ENCODE results near the gene AFG1L. TPM values are rescaled to one million over a fixed set of nuclear protein-coding genes. Genes with fewer than 3 reads are reported as not detected.
"Not testable (repeated sequence)": the region's sequence is repeated elsewhere in the genome, so short reads cannot be mapped to it uniquely, and the experiment has no call there.

Gene AFG1L
- total RNA-seq, 4 donors from 2014 or later: 6.7 to 8.6 (median 7.4) TPM

GRCh38 chr6:108294297-108294726, 542 bp upstream of the AFG1L start:
- Histone ChIP-seq H3K27me3 (no peaks in the 10 kb centered on the region), H3K4me1 (peaks cover 4 to 11% of the 10 kb centered on the region in 2 donors), H3K4me3 (replicated peaks in 1 of 3) (peak overlapping the region in 2 of 3 donors; percentile 62 to 84), H3K36me3 (no peaks in the 10 kb centered on the region), H3K27ac (peak overlapping the region; percentile 83 to 95 (median 91)), H3K9me3 (no peaks in the 10 kb centered on the region)
- TF ChIP-seq CTCF (IDR thresholded peaks at IDR 0.05) (no peak), POLR2A (IDR thresholded peaks at IDR 0.05) (no peak)
- intact Hi-C loops (cut with DNase I): no loop called here
- DNase-seq: no peak
- 32 to 42% methylated on average over 13 to 16 of the region's 16 CpGs for WGBS, 2 donors

GRCh38 chr6:108295676-108296075, 822 bp downstream of the AFG1L start:
- peaks cover 4 to 11% of the 10 kb centered on the region in 2 donors for H3K4me1 ChIP-seq
- TF ChIP-seq CTCF (IDR thresholded peaks at IDR 0.05) (no peak), POLR2A (IDR thresholded peaks at IDR 0.05) (no peak)
- H3K27ac ChIP-seq: peak overlapping the region in 1 of 3 donors; percentile 95
- DNase-seq: no peak
- WGBS, 2 donors: 64 to 68% methylated on average over 7 of the region's 7 CpGs
- no peaks in the 10 kb centered on the region for H3K9me3 ChIP-seq
- no peaks in the 10 kb centered on the region for H3K27me3 ChIP-seq
- peak overlapping the region; percentile 38 to 84 (median 62) for H3K4me3 ChIP-seq (replicated peaks in 1 of 3)
- intact Hi-C loops (cut with DNase I): no loop called here
- H3K36me3 ChIP-seq: no peaks in the 10 kb centered on the region

GRCh38 chr6:108302386-108302785, 7.5 kb downstream of the AFG1L start:
- Histone ChIP-seq H3K4me3 (replicated peaks in 1 of 3) (no peak overlapping the region), H3K4me1 (no peaks in the 10 kb centered on the region), H3K36me3 (no peaks in the 10 kb centered on the region), H3K9me3 (no peaks in the 10 kb centered on the region), H3K27ac (no peak overlapping the region), H3K27me3 (no peaks in the 10 kb centered on the region)
- WGBS, 2 donors: 97% methylated on average over 5 of the region's 5 CpGs
- TF ChIP-seq POLR2A (IDR thresholded peaks at IDR 0.05) (no peak), CTCF (IDR thresholded peaks at IDR 0.05) (no peak)
- intact Hi-C loops (cut with DNase I): no loop called here
- no peak for DNase-seq

DNA sequence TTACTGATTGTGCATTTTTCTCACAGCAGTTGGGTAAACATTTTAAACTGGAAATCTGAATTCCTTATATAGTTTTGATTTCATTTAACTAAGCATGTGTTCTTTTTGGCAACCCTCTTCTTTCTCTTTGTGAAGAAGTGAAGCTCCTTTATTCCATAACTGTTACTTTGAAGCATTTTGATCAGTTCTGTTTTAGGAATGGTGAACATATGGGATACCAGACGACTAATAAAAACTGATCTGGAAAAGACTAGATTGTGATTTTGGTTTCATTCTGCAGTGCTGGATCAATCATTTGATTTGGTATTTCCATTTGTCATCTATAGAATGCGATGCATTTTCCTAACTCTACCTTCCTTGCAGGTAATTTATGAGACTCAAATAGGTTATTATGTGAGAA, 9.8 kb downstream of the AFG1L start:
- no peak for TF ChIP-seq CTCF (IDR thresholded peaks at IDR 0.05)
- no peak for TF ChIP-seq POLR2A (IDR thresholded peaks at IDR 0.05)
- Histone ChIP-seq H3K27ac (no peak overlapping the region), H3K4me1 (no peaks in the 10 kb centered on the region), H3K36me3 (no peaks in the 10 kb centered on the region), H3K4me3 (replicated peaks in 1 of 3) (no peak overlapping the region), H3K27me3 (no peaks in the 10 kb centered on the region), H3K9me3 (no peaks in the 10 kb centered on the region)
- intact Hi-C loops (cut with DNase I): no loop called here
- whole genome bisulfite sequencing, 2 donors: 98% methylated on average over 2 of the region's 2 CpGs
- DNase-seq: no peak

GRCh38 chr6:108308641-108309040, 13.8 kb downstream of the AFG1L start:
- H3K4me3 ChIP-seq (replicated peaks in 1 of 3); H3K4me1 ChIP-seq; DNase-seq; H3K27me3 ChIP-seq; H3K36me3 ChIP-seq; H3K27ac ChIP-seq; intact Hi-C loops (cut with DNase I); H3K9me3 ChIP-seq: not testable (repeated sequence)
- WGBS, 2 donors: 85% methylated on average over 4 of the region's 4 CpGs

DNA sequence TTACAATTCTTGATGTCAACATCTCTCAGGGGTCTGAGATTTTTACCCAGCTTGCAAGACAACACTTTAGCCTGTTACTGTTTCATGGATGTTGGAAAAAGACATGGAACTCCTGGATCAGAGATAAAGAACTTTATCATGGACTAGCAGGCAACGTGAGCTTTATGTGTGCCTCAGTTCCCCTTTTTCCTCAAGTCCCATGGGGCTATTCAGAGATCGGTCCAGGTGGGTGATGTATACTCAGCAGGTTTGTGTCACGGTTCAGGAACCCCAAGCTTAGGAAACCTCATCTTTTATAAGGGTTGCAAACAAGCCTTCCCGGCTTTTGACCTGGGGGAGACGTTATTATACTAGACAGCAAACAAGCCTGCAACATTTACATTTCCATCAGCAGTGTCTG, 15.0 kb downstream of the AFG1L start:
- Histone ChIP-seq H3K36me3 (no peaks in the 10 kb centered on the region), H3K27ac (no peak overlapping the region), H3K4me3 (replicated peaks in 1 of 3) (no peak overlapping the region), H3K9me3 (no peaks in the 10 kb centered on the region), H3K27me3 (no peaks in the 10 kb centered on the region), H3K4me1 (no peaks in the 10 kb centered on the region)
- WGBS, 2 donors: 92 to 95% methylated on average over 5 of the region's 5 CpGs
- intact Hi-C loops (cut with DNase I): no loop called here
- TF ChIP-seq POLR2A (IDR thresholded peaks at IDR 0.05) (no peak), CTCF (IDR thresholded peaks at IDR 0.05) (no peak)
- DNase-seq: no peak
